Parathyroid adenoma (tissue), 2 donors: ENCODE data around the gene STXBP5.

ENCODE experiments used
- H2AFZ ChIP-seq: fragments of 300-600 bp; sonication (generic); one replicate; pipeline ENCODE4 v1.7.0; 2017; ENCODE audit warnings: antibody characterized with exemption, mild to moderate bottlenecking
- H3K27ac ChIP-seq: fragments of 300-600 bp; sonication (generic); one replicate; pipeline ENCODE4 v1.7.0; 2017
- H3K27me3 ChIP-seq: fragments of 300-600 bp; sonication (generic); one replicate; pipeline ENCODE4 v1.7.0; 2017; ENCODE audit warnings: low read length; ENCODE audit not compliant: control insufficient read depth, insufficient read depth
- H3K36me3 ChIP-seq: fragments of 300-600 bp; sonication (generic); one replicate; pipeline ENCODE4 v1.7.0; 2017; ENCODE audit warnings: low read length; ENCODE audit not compliant: control insufficient read depth, insufficient read depth
- H3K4me1 ChIP-seq: fragments of 300-600 bp; sonication (generic); one replicate; pipeline ENCODE4 v1.7.0; 2017; ENCODE audit warnings: control low read depth
- H3K4me2 ChIP-seq: fragments of 300-600 bp; sonication (generic); one replicate; pipeline ENCODE4 v1.7.0; 2017; ENCODE audit warnings: low read length
- H3K4me3 ChIP-seq: fragments of 300-600 bp; sonication (generic); one replicate; pipeline ENCODE4 v1.7.0; 2017; ENCODE audit warnings: low read depth, low read length
- H3K79me2 ChIP-seq: fragments of 300-600 bp; sonication (generic); one replicate; pipeline ENCODE4 v1.7.0; 2017; ENCODE audit warnings: control low read depth
- H3K9ac ChIP-seq: fragments of 300-600 bp; sonication (generic); one replicate; pipeline ENCODE4 v1.7.0; 2017; ENCODE audit warnings: mild to moderate bottlenecking
- H3K9me3 ChIP-seq: fragments of 300-600 bp; sonication (generic); one replicate; pipeline ENCODE4 v1.7.0; 2017; ENCODE audit warnings: low read length; ENCODE audit not compliant: control insufficient read depth
- TF ChIP-seq, protein P1 (sequence below): fragments of 300-600 bp; sonication (generic); IDR thresholded peaks from one replicate; pipeline ENCODE4 v1.7.0; 2017; ENCODE audit warnings: antibody characterized with exemption, mild to moderate bottlenecking
- donor health status: primary hyperparathyroidism.

The STXBP5 gene

GRCh38 chr6:147214248-147215227, 10.3 kb downstream of the STXBP5 start:
- Histone ChIP-seq H3K4me2 (peak overlapping the region; percentile 14), H2AFZ (no peak overlapping the region), H3K9me3 (no peaks in the 10 kb centered on the region), H3K27ac (peak overlapping the region; percentile 3), H3K27me3 (no peaks in the 10 kb centered on the region), H3K36me3 (no peaks in the 10 kb centered on the region), H3K4me1 (peaks cover 14% of the 10 kb centered on the region), H3K79me2 (peaks cover 53% of the 10 kb centered on the region), H3K4me3 (no peak overlapping the region), H3K9ac (no peak overlapping the region)
- TF ChIP-seq, protein P1, sequence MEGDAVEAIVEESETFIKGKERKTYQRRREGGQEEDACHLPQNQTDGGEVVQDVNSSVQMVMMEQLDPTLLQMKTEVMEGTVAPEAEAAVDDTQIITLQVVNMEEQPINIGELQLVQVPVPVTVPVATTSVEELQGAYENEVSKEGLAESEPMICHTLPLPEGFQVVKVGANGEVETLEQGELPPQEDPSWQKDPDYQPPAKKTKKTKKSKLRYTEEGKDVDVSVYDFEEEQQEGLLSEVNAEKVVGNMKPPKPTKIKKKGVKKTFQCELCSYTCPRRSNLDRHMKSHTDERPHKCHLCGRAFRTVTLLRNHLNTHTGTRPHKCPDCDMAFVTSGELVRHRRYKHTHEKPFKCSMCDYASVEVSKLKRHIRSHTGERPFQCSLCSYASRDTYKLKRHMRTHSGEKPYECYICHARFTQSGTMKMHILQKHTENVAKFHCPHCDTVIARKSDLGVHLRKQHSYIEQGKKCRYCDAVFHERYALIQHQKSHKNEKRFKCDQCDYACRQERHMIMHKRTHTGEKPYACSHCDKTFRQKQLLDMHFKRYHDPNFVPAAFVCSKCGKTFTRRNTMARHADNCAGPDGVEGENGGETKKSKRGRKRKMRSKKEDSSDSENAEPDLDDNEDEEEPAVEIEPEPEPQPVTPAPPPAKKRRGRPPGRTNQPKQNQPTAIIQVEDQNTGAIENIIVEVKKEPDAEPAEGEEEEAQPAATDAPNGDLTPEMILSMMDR: no peak

- Histone ChIP-seq H3K9me3 (no peaks in the 10 kb centered on the region), H3K27ac (peak overlapping the region; percentile 37), H3K9ac (no peak overlapping the region), H3K36me3 (no peaks in the 10 kb centered on the region), H2AFZ (no peak overlapping the region), H3K4me2 (peak overlapping the region; percentile 37), H3K79me2 (peaks cover 55% of the 10 kb centered on the region), H3K27me3 (no peaks in the 10 kb centered on the region), H3K4me1 (peaks cover 20% of the 10 kb centered on the region), H3K4me3 (no peak overlapping the region)
- TF ChIP-seq, protein P1: no peak
Measured at GRCh38 chr6:147216915-147217314, 12.7 kb downstream of the STXBP5 start.

DNA sequence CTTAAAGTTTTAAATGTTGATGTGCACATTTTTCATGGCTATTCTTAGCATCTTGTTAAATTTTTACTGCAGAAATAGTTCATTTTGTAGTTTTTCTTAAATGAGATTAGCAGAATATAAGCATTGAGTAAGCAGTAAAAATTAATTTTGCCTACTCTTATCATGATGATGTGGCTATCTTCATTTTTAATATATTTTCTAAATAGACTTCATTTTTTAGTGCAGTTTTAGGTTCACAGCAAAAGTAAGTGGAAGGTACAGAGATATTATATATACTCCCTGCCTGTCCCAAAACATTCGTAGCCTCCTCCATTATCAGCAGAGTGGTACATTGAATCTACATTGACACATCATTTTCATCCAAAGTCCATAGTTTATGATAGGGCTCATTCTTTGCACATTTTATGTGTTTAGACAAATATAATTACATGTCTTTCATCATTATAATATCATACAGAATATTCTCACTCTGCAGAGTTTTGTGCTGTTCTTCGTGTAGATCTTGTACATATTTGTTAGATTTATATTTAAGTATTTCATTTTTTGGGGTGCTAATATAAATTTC, 13.7 kb downstream of the STXBP5 start:
- Histone ChIP-seq H3K27me3 (no peaks in the 10 kb centered on the region), H3K4me2 (peak overlapping the region; percentile 12), H3K36me3 (no peaks in the 10 kb centered on the region), H3K27ac (peak overlapping the region; percentile 37), H3K4me3 (no peak overlapping the region), H3K9ac (no peak overlapping the region), H3K79me2 (peaks cover 65% of the 10 kb centered on the region), H2AFZ (no peak overlapping the region), H3K4me1 (peaks cover 23% of the 10 kb centered on the region), H3K9me3 (no peaks in the 10 kb centered on the region)
- TF ChIP-seq, protein P1: no peak

- H3K4me3 ChIP-seq: peak overlapping the region; percentile 27
- peaks cover 23% of the 10 kb centered on the region for H3K4me1 ChIP-seq
- H3K4me2 ChIP-seq: peak overlapping the region; percentile 40
- H3K27ac ChIP-seq: peak overlapping the region; percentile 63
- H3K27me3 ChIP-seq: no peaks in the 10 kb centered on the region
- TF ChIP-seq, protein P1: no peak
- no peak overlapping the region for H2AFZ ChIP-seq
- no peaks in the 10 kb centered on the region for H3K9me3 ChIP-seq
- H3K36me3 ChIP-seq: no peaks in the 10 kb centered on the region
- H3K79me2 ChIP-seq: peaks cover 66% of the 10 kb centered on the region
- no peak overlapping the region for H3K9ac ChIP-seq
Measured at GRCh38 chr6:147218797-147219196, 14.6 kb downstream of the STXBP5 start.
